ENCODE measurements around the gene GFER.
"Not testable (repeated sequence)": the region's sequence is repeated elsewhere in the genome, so short reads cannot be mapped to it uniquely, and the experiment has no call there.

Gene GFER

GRCh38 chr16:2006317-2006716, 22.3 kb downstream of the GFER start:
- DNase-seq (ENCODE audit: low spot score): no peak

GRCh38 chr16:2007081-2007836, 23.3 kb downstream of the GFER start:
- DNase-seq (ENCODE audit: low spot score): no peak

GRCh38 chr16:2008009-2008526, 24.1 kb downstream of the GFER start:
- DNase-seq (ENCODE audit: low spot score): no peak

GRCh38 chr16:2008631-2009163, 24.7 kb downstream of the GFER start:
- peak; percentile 54 for DNase-seq (ENCODE audit: low spot score)

- peak; percentile 45 for DNase-seq (ENCODE audit: low spot score)
These were observed 25.2 kb downstream of the GFER start for GRCh38 chr16:2009164-2009711.

GRCh38 chr16:2009791-2010510, 26.0 kb downstream of the GFER start, which contains the start of gene ZNF598:
Gene ZNF598 (minus strand): TSS chr16:2009821.
- peak; percentile 88 for DNase-seq (ENCODE audit: low spot score)

- not testable (repeated sequence) for DNase-seq (ENCODE audit: low spot score)
These were observed 27.7 kb downstream of the GFER start for GRCh38 chr16:2011726-2012125.

GRCh38 chr16:2013527-2013926, 29.5 kb downstream of the GFER start:
- no peak for DNase-seq (ENCODE audit: low spot score)

GRCh38 chr16:2015117-2015946, 31.3 kb downstream of the GFER start:
- DNase-seq (ENCODE audit: low spot score): no peak

GRCh38 chr16:2015947-2016208, 31.9 kb downstream of the GFER start:
- DNase-seq (ENCODE audit: low spot score): no peak

- DNase-seq (ENCODE audit: low spot score): peak; percentile 50
These were observed 32.5 kb downstream of the GFER start for GRCh38 chr16:2016407-2016922.

- DNase-seq (ENCODE audit: low spot score): peak; percentile 36
These were observed 35.5 kb downstream of the GFER start, which contains the start of gene NPW for GRCh38 chr16:2019518-2019920. Gene NPW (plus strand): TSS chr16:2019785.

GRCh38 chr16:2019921-2020831, 36.2 kb downstream of the GFER start:
- no peak for DNase-seq (ENCODE audit: low spot score)

- DNase-seq (ENCODE audit: low spot score): no peak
These were observed 38.7 kb downstream of the GFER start for GRCh38 chr16:2022723-2023091.

- peak; percentile 92 for DNase-seq (ENCODE audit: low spot score)
These were observed 39.4 kb downstream of the GFER start for GRCh38 chr16:2023092-2024031.

GRCh38 chr16:2024032-2024420, 40.0 kb downstream of the GFER start:
- DNase-seq (ENCODE audit: low spot score): no peak

GRCh38 chr16:2025251-2025650, 41.3 kb downstream of the GFER start:
- DNase-seq (ENCODE audit: low spot score): no peak

- DNase-seq (ENCODE audit: low spot score): no peak
These were observed 42.0 kb downstream of the GFER start for GRCh38 chr16:2025878-2026460.

GRCh38 chr16:2026461-2027023, 42.5 kb downstream of the GFER start, which contains the start of gene NHERF2:
Gene NHERF2 (plus strand): TSS chr16:2026902. CDS start chr16:2027006, 104 bp downstream.
- DNase-seq (ENCODE audit: low spot score): no peak
